ENCODE measurements around the gene CRYBA2. TPM values are rescaled to one million over a fixed set of nuclear protein-coding genes. Genes with fewer than 3 reads are reported as not detected.

Gene CRYBA2
- total RNA-seq, 2 donors from 2014 or later = not detected

DNA sequence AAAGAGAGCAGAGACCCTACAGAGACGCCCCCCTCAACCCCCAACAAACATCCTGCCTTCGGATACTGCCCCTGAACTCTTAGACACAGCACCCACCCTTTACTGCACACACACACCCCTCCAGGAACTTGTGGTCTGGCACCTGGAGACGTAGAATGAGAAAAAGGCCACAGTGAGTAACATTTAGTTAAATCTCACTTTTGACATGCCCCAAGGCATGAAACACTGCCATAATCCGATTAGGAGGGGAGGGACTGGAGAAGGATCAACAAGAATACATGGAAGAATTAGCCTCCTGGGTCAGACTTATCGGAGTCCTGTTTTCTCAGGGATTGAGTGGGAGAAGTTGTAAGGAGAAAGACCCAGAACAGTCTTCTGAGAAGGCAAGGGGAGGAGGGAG, 29.6 kb downstream of the CRYBA2 start:
- H3K27ac Mint-ChIP-seq = no peak overlapping the region
- H3K36me3 Mint-ChIP-seq (ENCODE audit: low read depth) = peaks cover 10% of the 10 kb centered on the region
- peaks cover 7% of the 10 kb centered on the region for H3K4me1 Mint-ChIP-seq
- H3K27me3 Mint-ChIP-seq = peaks cover 52% of the 10 kb centered on the region
- ATAC-seq (replicated peaks) = no peak
- H3K9me3 Mint-ChIP-seq = no peaks in the 10 kb centered on the region
- H3K4me3 Mint-ChIP-seq = no peak overlapping the region

DNA sequence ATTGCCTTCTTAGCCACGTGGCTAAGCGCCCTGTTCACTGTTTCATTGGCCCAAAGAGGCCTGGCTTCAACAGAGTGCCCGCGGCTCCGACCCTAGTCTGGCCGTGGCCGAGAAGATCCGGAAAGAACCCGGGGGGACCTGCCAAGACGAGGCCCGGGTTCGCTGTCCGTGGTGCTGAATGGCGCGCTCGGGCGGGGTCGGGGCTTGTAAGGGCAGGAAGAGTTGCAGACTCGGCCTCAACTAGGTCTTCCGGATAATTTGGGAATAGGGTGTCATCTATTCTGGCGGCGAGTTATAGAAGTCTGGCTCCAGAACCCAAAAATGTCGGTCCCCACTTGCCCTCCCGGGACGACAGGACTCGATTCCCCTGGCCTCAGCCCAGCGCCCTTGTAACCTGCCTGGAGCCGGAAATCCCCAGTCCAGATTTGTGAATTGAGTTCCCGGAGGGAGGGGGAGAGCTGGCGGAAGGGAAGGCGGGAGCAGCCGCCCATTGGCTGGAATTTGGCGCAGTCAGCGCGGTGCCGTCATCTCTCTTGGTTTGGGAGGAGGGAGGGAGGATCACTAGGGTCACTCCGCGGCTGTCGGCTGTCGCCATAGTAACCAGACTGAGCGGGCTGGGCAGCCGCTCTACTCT, 30.2 kb downstream of the CRYBA2 start:
- Mint-ChIP-seq H3K4me3 (no peak overlapping the region), H3K4me1 (peaks cover 7% of the 10 kb centered on the region), H3K27me3 (peaks cover 55% of the 10 kb centered on the region), H3K9me3 (no peaks in the 10 kb centered on the region), H3K36me3 (ENCODE audit: low read depth) (peaks cover 10% of the 10 kb centered on the region), H3K27ac (no peak overlapping the region)
- ATAC-seq (replicated peaks) = no peak

DNA sequence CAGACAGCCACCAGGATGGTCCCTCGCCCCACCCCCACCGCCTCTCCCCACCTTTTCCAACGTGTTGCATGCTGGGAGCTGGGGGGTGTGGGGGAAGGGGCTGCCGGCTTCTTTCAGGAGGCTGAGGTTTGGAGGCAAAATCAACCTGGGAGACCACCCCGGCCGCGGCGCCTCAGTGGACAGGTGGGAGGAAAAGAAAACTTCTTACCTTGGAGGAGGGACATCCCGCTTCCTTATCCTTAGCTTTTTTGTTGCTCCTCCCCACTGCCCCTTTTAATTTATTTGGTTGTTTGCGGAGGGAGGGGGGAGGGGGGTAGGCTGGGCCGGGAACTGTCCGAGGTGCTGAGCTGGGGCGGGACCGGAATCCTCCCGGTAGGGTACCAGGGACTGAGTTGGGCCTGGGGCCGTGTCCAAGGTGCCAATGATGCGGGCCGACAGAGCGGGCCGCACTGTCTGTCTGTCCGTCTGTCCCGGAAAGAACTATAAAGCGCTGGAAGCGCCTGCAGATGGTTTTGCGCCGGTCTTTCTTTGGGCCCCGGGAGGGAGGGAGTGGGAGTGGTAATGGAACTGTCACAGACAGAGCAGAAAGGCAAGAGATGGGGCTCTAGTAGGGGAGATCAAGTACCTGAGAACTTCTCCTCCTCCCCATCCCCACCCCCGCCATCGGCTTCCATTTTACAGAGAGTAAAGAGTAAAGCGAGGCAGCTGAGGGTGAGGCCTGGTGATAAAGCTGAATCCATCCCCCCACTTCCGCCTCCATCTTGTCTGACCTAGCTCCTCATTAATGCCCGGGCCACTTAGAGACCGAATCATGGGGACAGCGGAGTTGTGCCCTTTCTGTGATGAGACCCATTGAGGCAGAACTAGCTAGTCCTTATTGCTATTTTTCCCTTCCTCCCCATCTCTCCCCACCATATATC, 31.3 kb downstream of the CRYBA2 start:
- ATAC-seq (replicated peaks) = no peak
- Mint-ChIP-seq H3K9me3 (no peaks in the 10 kb centered on the region), H3K27ac (no peak overlapping the region), H3K27me3 (peaks cover 61% of the 10 kb centered on the region), H3K36me3 (ENCODE audit: low read depth) (peaks cover 10% of the 10 kb centered on the region), H3K4me3 (peak overlapping the region; percentile 30), H3K4me1 (peaks cover 7% of the 10 kb centered on the region)

DNA sequence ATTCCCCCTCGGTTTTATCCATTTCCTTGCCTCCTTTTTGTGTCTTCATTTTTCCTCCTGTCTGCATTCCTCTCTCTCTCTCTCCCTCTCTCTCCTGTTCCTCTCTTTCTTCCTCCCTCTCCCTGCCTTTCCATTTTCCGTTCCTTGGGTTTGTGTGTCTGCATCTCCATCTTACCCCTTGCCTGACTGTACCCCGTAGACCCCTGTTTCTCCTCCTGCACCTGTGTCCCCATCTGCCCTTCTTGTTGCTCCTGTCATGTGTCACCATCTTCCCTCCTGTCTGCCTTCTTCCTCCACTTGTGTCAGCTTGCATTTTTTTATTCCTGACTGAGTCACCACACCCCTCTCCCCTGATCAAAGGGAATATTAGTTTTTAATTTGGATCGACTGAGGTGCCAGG, 32.0 kb downstream of the CRYBA2 start:
- Mint-ChIP-seq H3K9me3 (no peaks in the 10 kb centered on the region), H3K4me3 (peak overlapping the region; percentile 30), H3K4me1 (peaks cover 7% of the 10 kb centered on the region)

DNA sequence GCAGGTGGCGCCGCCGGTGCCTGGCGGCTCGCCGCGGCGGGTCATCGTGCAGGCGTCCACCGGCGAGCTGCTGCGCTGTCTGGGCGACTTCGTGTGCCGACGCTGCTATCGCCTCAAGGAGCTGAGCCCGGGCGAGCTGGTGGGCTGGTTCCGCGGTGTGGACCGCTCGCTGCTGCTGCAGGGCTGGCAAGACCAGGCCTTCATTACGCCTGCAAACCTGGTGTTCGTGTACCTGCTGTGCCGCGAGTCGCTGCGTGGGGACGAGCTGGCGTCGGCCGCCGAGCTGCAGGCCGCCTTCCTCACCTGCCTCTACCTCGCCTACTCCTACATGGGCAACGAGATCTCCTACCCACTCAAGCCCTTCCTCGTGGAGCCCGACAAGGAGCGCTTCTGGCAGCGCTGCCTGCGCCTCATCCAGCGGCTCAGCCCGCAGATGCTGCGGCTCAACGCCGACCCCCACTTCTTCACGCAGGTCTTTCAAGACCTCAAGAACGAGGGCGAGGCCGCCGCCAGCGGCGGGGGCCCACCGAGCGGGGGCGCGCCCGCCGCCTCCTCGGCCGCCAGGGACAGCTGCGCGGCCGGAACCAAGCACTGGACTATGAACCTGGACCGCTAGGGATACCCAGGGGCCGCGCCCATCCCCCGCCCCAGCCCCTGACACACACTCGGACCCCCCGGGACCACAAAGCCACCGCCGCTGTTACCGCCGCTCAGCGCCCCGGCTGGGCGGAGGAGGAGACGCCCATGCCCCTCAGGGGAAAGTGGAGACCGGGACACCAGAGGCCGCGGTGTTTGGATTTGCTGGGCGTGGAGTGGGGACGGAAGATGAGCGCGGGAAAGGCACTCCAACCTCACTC, 32.7 kb downstream of the CRYBA2 start:
- Mint-ChIP-seq H3K27ac (no peak overlapping the region), H3K9me3 (no peaks in the 10 kb centered on the region), H3K36me3 (ENCODE audit: low read depth) (peaks cover 10% of the 10 kb centered on the region), H3K4me1 (peaks cover 7% of the 10 kb centered on the region), H3K27me3 (peaks cover 60% of the 10 kb centered on the region), H3K4me3 (peak overlapping the region; percentile 30)
- ATAC-seq (replicated peaks) = no peak

More for the DNA sequence above, 32.0 kb downstream of the CRYBA2 start:
- Mint-ChIP-seq H3K27me3 (peaks cover 63% of the 10 kb centered on the region), H3K27ac (no peak overlapping the region), H3K36me3 (ENCODE audit: low read depth) (peaks cover 10% of the 10 kb centered on the region)
- no peak for ATAC-seq (replicated peaks)

DNA sequence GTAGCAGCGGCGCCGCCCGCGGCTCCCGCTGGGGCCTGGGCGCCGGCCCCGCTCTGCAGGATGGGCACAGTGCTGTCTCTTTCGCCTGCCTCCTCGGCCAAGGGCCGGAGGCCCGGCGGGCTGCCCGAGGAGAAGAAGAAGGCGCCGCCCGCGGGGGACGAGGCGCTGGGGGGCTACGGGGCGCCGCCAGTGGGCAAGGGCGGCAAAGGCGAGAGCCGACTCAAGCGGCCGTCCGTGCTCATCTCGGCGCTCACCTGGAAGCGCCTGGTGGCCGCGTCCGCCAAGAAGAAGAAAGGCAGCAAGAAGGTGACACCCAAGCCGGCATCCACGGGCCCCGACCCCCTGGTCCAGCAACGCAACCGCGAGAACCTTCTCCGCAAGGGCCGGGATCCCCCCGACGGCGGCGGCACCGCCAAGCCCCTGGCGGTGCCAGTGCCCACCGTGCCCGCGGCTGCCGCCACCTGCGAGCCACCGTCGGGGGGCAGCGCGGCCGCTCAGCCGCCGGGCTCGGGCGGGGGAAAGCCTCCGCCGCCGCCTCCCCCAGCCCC, 33.4 kb downstream of the CRYBA2 start:
- H3K4me1 Mint-ChIP-seq = peaks cover 7% of the 10 kb centered on the region
- peak; percentile 1 for ATAC-seq (replicated peaks)
- peaks cover 66% of the 10 kb centered on the region for H3K27me3 Mint-ChIP-seq
- no peaks in the 10 kb centered on the region for H3K9me3 Mint-ChIP-seq
- H3K27ac Mint-ChIP-seq = no peak overlapping the region
- H3K36me3 Mint-ChIP-seq (ENCODE audit: low read depth) = peaks cover 10% of the 10 kb centered on the region
- H3K4me3 Mint-ChIP-seq = peak overlapping the region; percentile 63

DNA sequence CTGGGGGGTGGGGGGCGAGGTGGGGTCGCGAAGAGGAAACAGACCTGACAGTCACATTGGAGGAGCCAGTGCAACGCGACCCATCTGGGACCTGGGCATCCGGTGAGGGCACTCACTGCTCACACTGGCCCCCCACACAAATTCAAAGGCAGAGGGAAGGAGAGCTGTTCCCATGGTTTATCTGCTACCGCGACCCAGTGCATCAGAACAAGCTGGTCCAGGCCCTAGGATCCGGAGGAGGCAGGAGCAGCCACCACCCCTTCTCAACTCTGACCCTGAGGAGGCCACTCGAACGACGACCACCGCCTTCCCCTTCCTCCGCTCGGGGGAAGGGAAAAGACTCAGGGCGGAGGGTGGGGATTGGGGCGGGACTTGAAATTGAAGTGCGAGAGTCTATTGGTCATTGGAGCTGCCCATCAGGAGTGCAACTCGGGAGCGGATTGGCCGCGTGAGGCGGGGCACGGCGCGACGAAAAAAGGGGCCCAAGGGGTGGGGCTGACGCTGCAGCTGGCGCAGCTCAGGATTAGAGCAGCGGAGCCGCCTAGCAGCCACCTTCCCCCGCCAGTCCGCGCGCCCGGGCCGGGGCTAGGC, 34.0 kb downstream of the CRYBA2 start, which contains the start of gene CDK5R2:
Gene CDK5R2, plus strand, starts transcription at position 526 of the 591 bp plus-strand sequence. CDS start 155 bp downstream, outside the sequence.
- Mint-ChIP-seq H3K9me3 (no peaks in the 10 kb centered on the region), H3K4me3 (peak within 1 kb of the TSS; percentile 63), H3K4me1 (peaks cover 7% of the 10 kb centered on the region)

DNA sequence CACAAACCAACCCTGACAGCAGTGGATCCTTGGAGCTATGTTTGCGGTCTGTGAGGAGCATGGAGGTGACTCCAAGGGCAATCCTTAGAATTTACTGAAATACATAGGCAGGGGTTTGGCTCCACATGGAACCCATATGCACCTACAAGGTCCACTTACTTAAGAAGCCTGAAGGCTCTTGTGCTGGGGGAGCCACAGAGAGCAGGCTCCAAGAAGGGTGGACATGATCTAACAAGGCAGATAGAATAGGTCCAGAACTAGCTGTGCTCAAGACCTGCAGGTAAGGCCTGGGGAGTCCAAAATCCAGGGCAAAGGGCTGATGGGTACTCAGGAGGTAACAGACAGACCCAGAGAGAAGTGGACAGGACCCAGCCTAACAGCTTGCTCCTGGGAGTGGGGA, 34.9 kb downstream of the CRYBA2 start:
- Mint-ChIP-seq H3K36me3 (ENCODE audit: low read depth) (peaks cover 10% of the 10 kb centered on the region), H3K27ac (no peak overlapping the region), H3K4me3 (peak overlapping the region; percentile 63), H3K9me3 (no peaks in the 10 kb centered on the region), H3K4me1 (peaks cover 7% of the 10 kb centered on the region), H3K27me3 (peaks cover 62% of the 10 kb centered on the region)
- ATAC-seq (replicated peaks) = no peak

More for the DNA sequence above, 34.0 kb downstream of the CRYBA2 start, which contains the start of gene CDK5R2:
- Mint-ChIP-seq H3K27me3 (peaks cover 68% of the 10 kb centered on the region), H3K27ac (no peak within 1 kb of the TSS), H3K36me3 (ENCODE audit: low read depth) (peaks cover 10% of the 10 kb centered on the region)
- peak; percentile 97 for ATAC-seq (replicated peaks)

DNA sequence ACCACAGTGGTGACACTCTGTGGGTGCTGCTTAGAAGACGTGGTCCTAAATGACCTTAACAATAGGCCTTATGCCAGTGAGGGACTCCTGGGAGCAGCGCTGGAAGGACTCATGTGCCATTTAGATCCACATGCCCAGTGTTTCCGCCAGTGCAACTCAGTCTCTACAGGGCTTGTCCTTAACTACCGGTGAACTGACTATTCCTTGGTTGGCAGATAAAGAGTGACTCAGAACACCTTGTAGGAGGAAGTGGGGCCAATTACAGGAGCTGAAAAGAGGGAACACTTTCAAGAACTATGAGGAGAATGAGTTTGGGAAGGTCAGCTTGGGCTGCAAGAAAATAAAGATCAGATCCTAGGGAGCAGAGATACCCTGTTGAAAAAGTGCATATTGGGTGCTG, 35.6 kb downstream of the CRYBA2 start:
- Mint-ChIP-seq H3K9me3 (no peaks in the 10 kb centered on the region), H3K36me3 (ENCODE audit: low read depth) (peaks cover 10% of the 10 kb centered on the region), H3K4me3 (no peak overlapping the region), H3K27ac (no peak overlapping the region), H3K4me1 (peaks cover 7% of the 10 kb centered on the region), H3K27me3 (peaks cover 66% of the 10 kb centered on the region)
- no peak for ATAC-seq (replicated peaks)

DNA sequence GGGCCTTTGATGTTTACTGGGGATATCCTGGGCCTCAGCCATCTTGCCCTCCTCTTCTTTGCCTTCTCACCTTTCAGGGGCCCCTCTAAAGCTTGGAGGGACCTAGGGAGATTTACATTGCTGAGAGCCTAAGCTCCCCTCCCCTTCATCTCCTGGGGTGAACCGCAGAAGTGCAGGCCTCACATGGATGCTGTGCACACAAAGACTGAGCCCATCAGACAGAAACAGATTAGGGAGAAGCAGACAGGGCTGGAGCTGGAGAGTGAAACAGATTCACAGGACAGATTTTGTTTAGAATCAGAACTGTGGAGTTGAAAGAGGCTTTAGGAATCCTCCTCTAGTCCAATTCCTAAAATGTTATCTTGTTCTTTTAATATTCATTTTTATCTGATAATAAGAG, 37.2 kb downstream of the CRYBA2 start:
- H3K27me3 Mint-ChIP-seq = peaks cover 54% of the 10 kb centered on the region
- H3K4me3 Mint-ChIP-seq = no peak overlapping the region
- H3K9me3 Mint-ChIP-seq = no peaks in the 10 kb centered on the region
- H3K4me1 Mint-ChIP-seq = peaks cover 3% of the 10 kb centered on the region
- no peak overlapping the region for H3K27ac Mint-ChIP-seq
- peaks cover 5% of the 10 kb centered on the region for H3K36me3 Mint-ChIP-seq (ENCODE audit: low read depth)
- no peak for ATAC-seq (replicated peaks)

DNA sequence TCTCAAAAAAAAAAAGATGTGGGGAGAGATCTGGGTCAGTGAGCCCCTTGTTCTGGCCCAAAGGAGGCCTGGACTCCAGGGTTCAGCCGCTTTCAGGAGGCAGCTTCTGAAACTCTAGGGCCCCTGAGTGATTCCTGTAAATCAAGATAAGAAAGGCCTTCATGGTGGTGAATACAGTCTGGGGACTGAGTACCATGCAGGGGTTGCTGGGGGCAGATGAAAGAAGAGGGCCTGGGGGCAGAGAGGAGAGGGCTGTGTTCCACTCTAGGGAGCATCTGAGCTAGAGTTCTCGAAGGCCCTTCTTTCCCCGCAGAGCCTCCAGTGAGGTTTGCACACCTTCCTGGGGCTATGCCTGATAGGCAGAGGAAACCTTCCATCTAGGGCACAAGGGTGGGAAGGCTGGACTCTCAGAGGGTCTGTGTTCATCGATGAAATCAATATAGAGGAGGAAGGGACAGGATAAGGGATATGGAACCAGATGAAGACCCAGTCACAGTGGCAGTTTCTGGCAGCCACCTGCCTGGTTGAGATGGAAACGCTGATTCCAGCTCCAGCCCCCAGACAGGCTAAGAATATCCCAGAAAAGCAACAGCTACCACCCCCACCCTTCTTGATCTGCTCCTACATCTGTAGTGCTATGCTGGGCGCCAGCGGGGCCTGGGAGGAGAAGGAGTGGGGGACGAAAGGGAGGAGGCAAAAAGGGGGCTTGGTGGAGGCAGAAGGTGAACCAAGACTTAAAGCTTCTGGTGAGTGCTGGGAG, 38.5 kb downstream of the CRYBA2 start:
- Mint-ChIP-seq H3K27ac (no peak overlapping the region), H3K36me3 (ENCODE audit: low read depth) (peaks cover 5% of the 10 kb centered on the region), H3K4me3 (no peak overlapping the region), H3K9me3 (no peaks in the 10 kb centered on the region), H3K27me3 (peaks cover 52% of the 10 kb centered on the region), H3K4me1 (no peaks in the 10 kb centered on the region)
- ATAC-seq (replicated peaks) = no peak

DNA sequence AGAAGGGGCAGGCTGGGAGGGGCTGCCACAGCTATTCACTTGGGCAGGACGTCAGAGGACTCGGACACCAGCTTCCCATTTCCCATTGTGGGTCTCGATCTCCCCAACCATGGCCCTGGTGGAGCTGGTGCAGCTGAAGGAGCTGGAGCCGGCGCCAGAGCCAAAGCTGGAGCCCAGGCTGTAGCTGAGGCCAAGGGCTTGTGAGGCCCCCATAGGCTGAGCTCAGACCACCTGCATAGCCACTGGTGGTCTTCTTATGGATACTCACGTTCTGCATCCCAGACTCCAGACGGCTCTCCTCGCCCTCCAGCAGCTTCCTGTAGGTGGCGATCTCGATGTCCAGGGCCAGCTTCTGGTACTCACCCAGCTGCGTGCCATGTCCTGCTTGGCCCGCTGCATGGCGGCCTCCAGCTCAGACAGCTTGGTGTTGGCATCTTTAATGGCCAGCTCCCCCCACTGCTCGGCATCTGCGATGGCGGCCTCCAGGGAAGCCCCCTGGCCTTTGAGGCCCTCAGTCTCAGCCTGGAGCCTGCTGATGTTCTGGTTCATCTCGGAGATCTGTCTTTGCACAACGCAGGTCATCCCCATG, 39.8 kb downstream of the CRYBA2 start:
- Mint-ChIP-seq H3K9me3 (no peaks in the 10 kb centered on the region), H3K4me1 (no peaks in the 10 kb centered on the region), H3K27ac (no peak overlapping the region), H3K27me3 (peaks cover 43% of the 10 kb centered on the region), H3K36me3 (ENCODE audit: low read depth) (no peaks in the 10 kb centered on the region), H3K4me3 (no peak overlapping the region)
- no peak for ATAC-seq (replicated peaks)

DNA sequence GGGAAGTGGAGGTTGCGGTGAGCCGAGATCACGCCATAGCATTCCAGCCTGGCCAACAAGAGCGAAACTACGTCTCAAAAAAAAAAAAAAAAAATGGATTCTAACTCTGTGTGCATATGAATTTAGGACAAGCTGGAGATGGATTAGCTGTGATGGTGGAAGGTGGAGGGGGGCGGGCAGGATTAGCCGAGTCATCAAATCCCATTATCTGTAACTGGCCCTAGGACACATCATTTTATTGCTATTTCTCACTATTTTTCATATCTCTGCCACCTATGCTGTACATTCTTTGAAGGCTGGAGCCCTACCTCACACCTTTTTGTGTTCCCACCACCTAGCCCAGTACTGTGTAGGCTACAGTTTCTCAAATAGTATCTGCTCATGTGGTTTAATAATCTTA, 41.1 kb downstream of the CRYBA2 start:
- Mint-ChIP-seq H3K4me3 (no peak overlapping the region), H3K4me1 (no peaks in the 10 kb centered on the region), H3K36me3 (ENCODE audit: low read depth) (no peaks in the 10 kb centered on the region), H3K27me3 (peaks cover 34% of the 10 kb centered on the region), H3K27ac (no peak overlapping the region), H3K9me3 (no peaks in the 10 kb centered on the region)
- no peak for ATAC-seq (replicated peaks)

Measured in activated T-helper 17 cell treated with anti-CD3 and anti-CD28 coated beads, Interleukin-2, amount 50 U/mL, for 72 hours (primary cell).